HG02852 (cell line): ENCODE measurements around the gene ZNF580.

ENCODE experiments used
- ATAC-seq: cut with Tn5 transposase; IDR thresholded peaks from one replicate; pipeline ENCODE4 v1.9.1; 2021; ENCODE audit warnings: mild to moderate bottlenecking, moderate library complexity; ENCODE audit not compliant: unreplicated experiment

The ZNF580 gene

GRCh38 chr19:55674841-55675660 lies 34.2 kb downstream of the ZNF580 start, which contains the start of gene EPN1:
Gene EPN1 (plus strand): TSS chr19:55675226. CDS start chr19:55678628, 3,402 bp downstream.
- ATAC-seq, result peak; percentile 62

GRCh38 chr19:55675661-55676354 lies 35.0 kb downstream of the ZNF580 start:
- no peak for ATAC-seq

GRCh38 chr19:55676383-55676782 lies 35.6 kb downstream of the ZNF580 start:
- no peak for ATAC-seq

- ATAC-seq, result no peak
These were observed 36.2 kb downstream of the ZNF580 start for GRCh38 chr19:55676889-55677505.

GRCh38 chr19:55677572-55678028 lies 36.8 kb downstream of the ZNF580 start:
- no peak for ATAC-seq

GRCh38 chr19:55678121-55678671 lies 37.4 kb downstream of the ZNF580 start:
- ATAC-seq, result peak; percentile 68

GRCh38 chr19:55679343-55680257 lies 38.8 kb downstream of the ZNF580 start:
- no peak for ATAC-seq

- no peak for ATAC-seq
These were observed 39.7 kb downstream of the ZNF580 start for GRCh38 chr19:55680339-55681130.

GRCh38 chr19:55681131-55682092 lies 40.6 kb downstream of the ZNF580 start:
- ATAC-seq, result no peak

GRCh38 chr19:55683449-55684261 lies 42.9 kb downstream of the ZNF580 start:
- no peak for ATAC-seq

- no peak for ATAC-seq
These were observed 44.3 kb downstream of the ZNF580 start for GRCh38 chr19:55684946-55685681.

- no peak for ATAC-seq
These were observed 45.0 kb downstream of the ZNF580 start for GRCh38 chr19:55685776-55686175.

- ATAC-seq, result no peak
These were observed 45.7 kb downstream of the ZNF580 start for GRCh38 chr19:55686311-55687050.

GRCh38 chr19:55687281-55688201 lies 46.7 kb downstream of the ZNF580 start:
- ATAC-seq, result no peak
